Measurements from ENCODE around the gene HIPK1. TPM values are rescaled to one million over a fixed set of nuclear protein-coding genes. Genes with fewer than 3 reads are reported as not detected.
A peak's percentile ranks its signal among the peaks of the same experiment; 100 is the strongest.

The HIPK1 gene
- total and polyA plus RNA-seq, 8 donors = 6.8 to 42.1 (median 28.9) TPM

DNA sequence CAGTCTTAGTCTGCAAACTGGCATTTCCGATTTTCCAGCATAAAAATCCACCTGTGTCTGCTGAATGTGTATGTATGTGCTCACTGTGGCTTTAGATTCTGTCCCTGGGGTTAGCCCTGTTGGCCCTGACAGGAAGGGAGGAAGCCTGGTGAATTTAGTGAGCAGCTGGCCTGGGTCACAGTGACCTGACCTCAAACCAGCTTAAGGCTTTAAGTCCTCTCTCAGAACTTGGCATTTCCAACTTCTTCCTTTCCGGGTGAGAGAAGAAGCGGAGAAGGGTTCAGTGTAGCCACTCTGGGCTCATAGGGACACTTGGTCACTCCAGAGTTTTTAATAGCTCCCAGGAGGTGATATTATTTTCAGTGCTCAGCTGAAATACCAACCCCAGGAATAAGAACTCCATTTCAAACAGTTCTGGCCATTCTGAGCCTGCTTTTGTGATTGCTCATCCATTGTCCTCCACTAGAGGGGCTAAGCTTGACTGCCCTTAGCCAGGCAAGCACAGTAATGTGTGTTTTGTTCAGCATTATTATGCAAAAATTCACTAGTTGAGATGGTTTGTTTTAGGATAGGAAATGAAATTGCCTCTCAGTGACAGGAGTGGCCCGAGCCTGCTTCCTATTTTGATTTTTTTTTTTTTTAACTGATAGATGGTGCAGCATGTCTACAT is 47.6 kb downstream of the HIPK1 start:
- Histone ChIP-seq H3K9me3 (no peaks in the 10 kb centered on the region), H3K36me3 (peaks cover 0 to 20% (median 0%) of the 10 kb centered on the region in 3 donors), H3K27ac (no peak overlapping the region), H3K4me3 (no peak overlapping the region), H3K27me3 (no peaks in the 10 kb centered on the region), H3K4me1 (peaks cover 0 to 7% (median 0%) of the 10 kb centered on the region in 3 donors)
- FAIRE-seq (no peak), ATAC-seq (no peak), DNase-seq (no peak)
- intact Hi-C loops (cut with DNase I) = no loop called here
- TF ChIP-seq, protein P1, sequence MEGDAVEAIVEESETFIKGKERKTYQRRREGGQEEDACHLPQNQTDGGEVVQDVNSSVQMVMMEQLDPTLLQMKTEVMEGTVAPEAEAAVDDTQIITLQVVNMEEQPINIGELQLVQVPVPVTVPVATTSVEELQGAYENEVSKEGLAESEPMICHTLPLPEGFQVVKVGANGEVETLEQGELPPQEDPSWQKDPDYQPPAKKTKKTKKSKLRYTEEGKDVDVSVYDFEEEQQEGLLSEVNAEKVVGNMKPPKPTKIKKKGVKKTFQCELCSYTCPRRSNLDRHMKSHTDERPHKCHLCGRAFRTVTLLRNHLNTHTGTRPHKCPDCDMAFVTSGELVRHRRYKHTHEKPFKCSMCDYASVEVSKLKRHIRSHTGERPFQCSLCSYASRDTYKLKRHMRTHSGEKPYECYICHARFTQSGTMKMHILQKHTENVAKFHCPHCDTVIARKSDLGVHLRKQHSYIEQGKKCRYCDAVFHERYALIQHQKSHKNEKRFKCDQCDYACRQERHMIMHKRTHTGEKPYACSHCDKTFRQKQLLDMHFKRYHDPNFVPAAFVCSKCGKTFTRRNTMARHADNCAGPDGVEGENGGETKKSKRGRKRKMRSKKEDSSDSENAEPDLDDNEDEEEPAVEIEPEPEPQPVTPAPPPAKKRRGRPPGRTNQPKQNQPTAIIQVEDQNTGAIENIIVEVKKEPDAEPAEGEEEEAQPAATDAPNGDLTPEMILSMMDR (IDR thresholded peaks at IDR 0.05) = no peak
- 82 to 85% methylated on average over 4 of the region's 4 CpGs for WGBS, 2 donors

DNA sequence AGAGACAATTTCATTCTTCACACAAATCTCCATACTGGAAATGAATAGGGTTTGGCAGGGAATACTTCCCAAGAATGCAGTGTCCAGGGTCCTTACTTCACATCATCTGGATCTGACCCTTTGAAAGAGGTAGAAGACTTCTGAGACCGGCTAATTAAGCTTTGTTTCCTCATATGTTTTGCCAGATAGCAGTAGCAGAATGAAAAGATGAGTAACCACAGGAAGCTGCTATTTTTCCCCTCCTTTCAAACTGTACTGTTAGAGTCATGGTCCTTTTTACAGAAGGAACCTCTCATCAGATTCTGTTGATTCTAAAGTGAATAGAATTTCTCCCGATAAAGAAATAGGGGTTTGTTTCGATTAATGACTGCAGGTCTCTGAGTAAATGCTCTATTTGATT is 48.8 kb downstream of the HIPK1 start:
- FAIRE-seq (no peak), DNase-seq (no peak), ATAC-seq (no peak)
- H3K4me1 ChIP-seq = peaks cover 0 to 8% (median 0%) of the 10 kb centered on the region in 3 donors
- intact Hi-C loops (cut with DNase I) = no loop called here
- no peak overlapping the region for H3K27ac ChIP-seq
- TF ChIP-seq, protein P1 (IDR thresholded peaks at IDR 0.05) = no peak
- H3K36me3 ChIP-seq = peaks cover 0 to 9% (median 0%) of the 10 kb centered on the region in 3 donors
- 65 to 79% methylated on average over 3 of the region's 3 CpGs for WGBS, 2 donors
- H3K9me3 ChIP-seq = no peaks in the 10 kb centered on the region
- H3K4me3 ChIP-seq = no peak overlapping the region
- H3K27me3 ChIP-seq = no peaks in the 10 kb centered on the region

DNA sequence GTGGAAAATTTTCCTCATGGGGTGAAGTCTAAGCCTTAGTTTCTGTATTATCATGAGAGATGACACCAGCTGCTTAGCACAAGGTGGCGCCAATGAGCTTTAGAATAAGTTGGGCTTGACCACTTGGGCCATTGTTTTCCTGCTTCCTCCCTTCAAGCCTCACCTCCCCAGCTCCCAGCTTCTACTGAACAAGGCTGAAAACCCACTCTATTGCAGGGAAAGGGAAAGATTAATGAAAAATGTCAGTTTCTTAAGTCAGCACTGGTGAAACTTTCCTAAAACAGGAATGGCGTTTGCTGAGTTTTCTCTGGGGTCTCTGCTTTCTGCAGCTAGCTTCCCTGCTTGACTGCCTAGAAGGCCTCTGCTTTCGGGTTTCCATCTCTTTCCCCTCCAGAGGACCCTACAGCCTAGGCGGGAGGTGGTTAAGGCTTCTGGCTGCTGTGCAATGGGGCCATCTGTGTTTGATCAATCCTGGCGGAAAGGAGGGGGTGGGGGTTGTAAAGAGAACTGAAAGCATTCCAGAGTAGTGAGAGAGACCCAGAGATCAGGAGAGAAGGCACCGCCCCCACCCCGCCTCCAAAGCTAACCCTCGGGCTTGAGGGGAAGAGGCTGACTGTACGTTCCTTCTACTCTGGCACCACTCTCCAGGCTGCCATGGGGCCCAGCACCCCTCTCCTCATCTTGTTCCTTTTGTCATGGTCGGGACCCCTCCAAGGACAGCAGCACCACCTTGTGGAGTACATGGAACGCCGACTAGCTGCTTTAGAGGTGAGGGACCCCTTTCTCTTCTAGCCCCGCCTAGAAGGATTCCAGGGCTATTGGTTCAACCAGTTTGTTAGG is 50.0 kb downstream of the HIPK1 start, which contains the start of gene OLFML3:
Gene OLFML3, plus strand, starts transcription at position 612 of the 840 bp plus-strand sequence. Its CDS starts 43 bp downstream, at position 655.
- 25 to 29% methylated on average over 13 of the region's 13 CpGs for WGBS, 2 donors
- Histone ChIP-seq H3K27me3 (no peaks in the 10 kb centered on the region), H3K4me1 (peaks cover 0 to 9% (median 0%) of the 10 kb centered on the region in 3 donors), H3K9me3 (no peaks in the 10 kb centered on the region), H3K36me3 (no peaks in the 10 kb centered on the region), H3K4me3 (peak within 1 kb of the TSS in 2 of 4 donors; percentile 5 to 27), H3K27ac (peak within 1 kb of the TSS in 3 of 4 donors; percentile 10 to 49 (median 48))
- peak; percentile 63 to 80 (median 72) for DNase-seq
- peak; percentile 72 to 86 (median 82) for ATAC-seq
- TF ChIP-seq, protein P1 (IDR thresholded peaks at IDR 0.05) = peak in 3 of 4 donors; percentile 41 to 50 (median 49)
- intact Hi-C loops (cut with DNase I) = no loop called here
- no peak for FAIRE-seq

DNA sequence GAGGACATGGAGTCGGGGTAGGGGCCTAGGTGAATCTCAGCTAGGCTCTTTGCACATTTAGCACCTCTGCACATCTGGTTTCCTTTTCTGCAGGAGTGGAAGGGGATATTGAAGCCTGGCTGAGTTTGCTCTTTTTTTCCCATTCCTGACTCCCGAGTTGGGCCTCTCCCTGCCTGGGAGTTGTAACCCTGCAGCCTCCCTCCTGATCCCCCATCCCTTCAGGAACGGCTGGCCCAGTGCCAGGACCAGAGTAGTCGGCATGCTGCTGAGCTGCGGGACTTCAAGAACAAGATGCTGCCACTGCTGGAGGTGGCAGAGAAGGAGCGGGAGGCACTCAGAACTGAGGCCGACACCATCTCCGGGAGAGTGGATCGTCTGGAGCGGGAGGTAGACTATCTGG is 51.0 kb downstream of the HIPK1 start:
- H3K9me3 ChIP-seq = no peaks in the 10 kb centered on the region
- TF ChIP-seq, protein P1 (IDR thresholded peaks at IDR 0.05) = no peak
- peak overlapping the region in 2 of 4 donors; percentile 3 to 27 for H3K4me3 ChIP-seq
- ATAC-seq (peak in 1 of 4 donors; percentile 12), FAIRE-seq (no peak), DNase-seq (peak in 4 of 6 donors; percentile 33 to 88 (median 66))
- H3K27ac ChIP-seq = peak overlapping the region in 1 of 4 donors; percentile 49
- peaks cover 0 to 9% (median 0%) of the 10 kb centered on the region in 3 donors for H3K4me1 ChIP-seq
- H3K27me3 ChIP-seq = no peaks in the 10 kb centered on the region
- intact Hi-C loops (cut with DNase I) = loop anchor here in 2 of 3 donors (5.0 kb wide), 2 partner anchors 302 to 307 kb away; no protein-coding TSS in a partner anchor
- no peaks in the 10 kb centered on the region for H3K36me3 ChIP-seq
- 47 to 49% methylated on average over 10 of the region's 10 CpGs for WGBS, 2 donors

Data from pancreas (tissue), 10 donors.